ENCODE results near the gene HOXA1. TPM values are rescaled to one million over a fixed set of nuclear protein-coding genes. Genes with fewer than 3 reads are reported as not detected.

The HOXA1 gene
- polyA plus RNA-seq, 3 donors: 0.08 to 0.56 (median 0.51) TPM

DNA sequence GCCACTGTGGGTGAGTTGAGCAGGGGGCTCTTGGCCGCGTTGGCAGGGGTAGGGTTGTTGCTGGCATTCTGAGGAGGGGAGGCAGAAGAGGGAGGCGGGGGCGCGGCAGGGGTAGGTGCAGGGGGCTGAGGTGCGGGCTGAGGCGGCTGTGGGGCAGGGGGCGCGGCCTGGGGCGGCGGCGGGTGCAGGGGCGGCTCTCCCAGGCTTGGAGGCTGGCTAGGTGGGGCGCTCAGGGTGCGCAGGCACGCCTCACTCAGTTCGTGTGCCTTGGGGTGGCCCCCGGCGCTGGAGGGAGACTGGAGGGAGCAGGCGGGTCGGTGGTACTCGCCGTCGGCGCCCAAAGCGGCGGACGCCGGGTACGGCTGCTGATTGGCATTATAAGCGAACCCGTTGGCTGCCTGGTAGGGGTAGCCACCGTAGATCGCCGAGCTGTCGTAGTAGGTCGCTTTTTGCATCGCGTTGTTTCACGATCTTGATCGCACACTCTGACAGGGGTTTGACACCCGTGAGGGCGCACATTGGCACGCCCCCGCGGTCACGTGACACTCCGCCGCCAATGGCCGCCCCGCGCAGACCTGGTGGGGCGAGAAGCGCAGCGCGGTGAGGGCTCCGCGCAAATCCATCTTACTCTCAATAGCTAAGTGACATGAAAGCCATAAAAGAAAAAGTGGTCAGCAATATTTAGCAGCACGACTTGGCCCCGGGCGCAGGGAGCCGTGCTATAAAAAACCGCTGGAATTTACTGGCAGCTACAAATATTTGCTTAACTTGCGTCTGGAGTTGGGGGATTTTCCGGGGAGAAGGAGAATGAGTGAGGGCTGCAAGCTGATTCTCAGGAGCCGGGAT lies 14.6 kb upstream of the HOXA1 start:
- H3K27ac ChIP-seq (ENCODE audit: low read depth, low read length): peak overlapping the region; percentile 82
- WGBS, 3 donors: 23 to 63% (median 59%) methylated on average over 64 to 66 of the region's 66 CpGs

DNA sequence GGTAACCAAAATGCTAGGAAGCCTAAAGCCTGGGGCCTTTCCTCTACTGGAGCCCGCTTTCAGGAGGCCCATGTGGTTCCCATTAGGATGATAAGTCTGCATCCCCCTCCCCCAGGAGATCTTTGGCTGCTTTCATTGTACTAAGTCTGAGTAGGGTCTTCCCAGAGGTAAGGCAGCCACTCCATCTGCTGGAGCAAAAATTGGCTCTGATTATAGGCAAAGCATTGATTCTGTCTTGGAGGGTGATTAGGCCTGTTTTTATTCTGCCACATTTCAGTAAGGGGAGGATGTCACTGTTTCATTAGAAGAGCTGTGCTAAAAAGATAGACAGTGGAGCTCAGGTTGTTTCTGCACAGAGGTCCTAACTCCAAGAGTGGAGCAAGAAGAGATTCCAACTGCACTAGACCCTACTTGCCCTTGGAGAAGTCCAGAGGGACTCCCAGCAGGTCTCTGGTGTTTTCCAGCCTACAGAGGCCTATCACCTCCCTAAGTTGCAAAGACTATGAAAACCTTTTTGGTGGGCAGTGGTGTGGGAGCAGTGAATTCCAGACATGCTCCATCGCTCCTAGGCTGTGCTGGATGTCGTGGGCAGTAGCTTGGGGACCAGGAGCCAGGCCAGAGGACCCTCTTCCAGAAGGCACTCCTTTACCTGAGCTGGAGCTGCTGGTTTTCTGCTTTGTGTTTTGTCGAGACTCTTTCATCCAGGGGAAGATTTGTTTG lies 13.8 kb upstream of the HOXA1 start:
- 68 to 89% (median 81%) methylated on average over 4 of the region's 4 CpGs for WGBS, 3 donors
- H3K27ac ChIP-seq (ENCODE audit: low read depth, low read length): peak overlapping the region; percentile 77

GRCh38 chr7:27108390-27109127 lies 12.8 kb upstream of the HOXA1 start:
- WGBS, 3 donors: 11 to 48% (median 39%) methylated on average over 37 to 41 of the region's 41 CpGs
- peak overlapping the region; percentile 77 for H3K27ac ChIP-seq (ENCODE audit: low read depth, low read length)

DNA sequence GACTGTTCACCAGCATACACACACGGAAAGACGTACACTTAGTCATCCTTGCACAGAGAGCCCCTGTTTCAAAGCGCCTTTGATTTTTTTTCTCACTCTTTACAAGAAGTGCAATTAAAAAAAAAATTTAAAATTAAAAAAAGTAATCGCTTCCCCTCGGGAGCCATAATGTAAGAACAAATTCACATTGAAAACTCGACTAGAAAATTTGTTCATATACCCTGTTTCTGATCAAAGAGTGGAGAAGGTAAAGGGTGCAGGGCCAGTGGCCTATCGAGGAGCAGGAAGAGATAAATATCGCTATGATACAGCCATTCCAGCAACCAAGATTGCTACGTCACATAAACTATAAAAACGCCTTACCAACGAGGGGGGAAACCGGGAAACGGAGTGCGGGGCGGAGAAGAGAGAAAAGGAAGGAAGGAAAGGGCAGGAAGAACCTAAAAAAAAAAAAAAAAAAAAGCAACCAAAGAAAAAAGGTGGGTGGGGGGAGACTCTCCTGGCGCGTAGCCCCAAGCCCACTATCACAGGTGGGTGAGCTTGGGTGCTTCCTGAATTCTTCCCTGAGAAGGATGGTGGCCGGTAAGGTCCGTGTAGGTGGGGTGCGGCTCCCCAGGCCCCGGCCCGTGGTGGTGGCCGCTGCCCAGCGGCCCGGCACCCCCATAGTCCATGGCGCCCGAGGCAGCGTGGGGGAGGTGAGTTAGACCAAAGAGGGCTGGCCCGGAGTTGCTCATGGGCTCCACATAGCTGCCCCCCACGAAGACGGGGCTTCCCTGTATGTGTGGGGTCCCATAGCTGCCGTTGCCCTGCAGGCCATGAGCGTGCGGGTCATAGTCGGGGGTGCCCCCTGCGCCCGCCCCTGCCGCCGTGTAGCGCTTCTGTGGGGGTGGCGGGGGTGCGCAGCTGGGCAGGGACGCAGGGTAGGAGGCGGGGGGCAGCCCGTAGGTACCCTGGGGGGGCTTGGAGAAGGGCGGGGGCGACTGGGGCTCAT lies 11.9 kb upstream of the HOXA1 start:
- peak overlapping the region; percentile 77 for H3K27ac ChIP-seq (ENCODE audit: low read depth, low read length)
- WGBS, 3 donors: 26 to 48% (median 43%) methylated on average over 47 of the region's 47 CpGs

GRCh38 chr7:27106901-27107240 lies 11.1 kb upstream of the HOXA1 start:
- peak overlapping the region; percentile 86 for H3K27ac ChIP-seq (ENCODE audit: low read depth, low read length)
- WGBS, 3 donors: 21 to 53% (median 36%) methylated on average over 14 of the region's 14 CpGs

DNA sequence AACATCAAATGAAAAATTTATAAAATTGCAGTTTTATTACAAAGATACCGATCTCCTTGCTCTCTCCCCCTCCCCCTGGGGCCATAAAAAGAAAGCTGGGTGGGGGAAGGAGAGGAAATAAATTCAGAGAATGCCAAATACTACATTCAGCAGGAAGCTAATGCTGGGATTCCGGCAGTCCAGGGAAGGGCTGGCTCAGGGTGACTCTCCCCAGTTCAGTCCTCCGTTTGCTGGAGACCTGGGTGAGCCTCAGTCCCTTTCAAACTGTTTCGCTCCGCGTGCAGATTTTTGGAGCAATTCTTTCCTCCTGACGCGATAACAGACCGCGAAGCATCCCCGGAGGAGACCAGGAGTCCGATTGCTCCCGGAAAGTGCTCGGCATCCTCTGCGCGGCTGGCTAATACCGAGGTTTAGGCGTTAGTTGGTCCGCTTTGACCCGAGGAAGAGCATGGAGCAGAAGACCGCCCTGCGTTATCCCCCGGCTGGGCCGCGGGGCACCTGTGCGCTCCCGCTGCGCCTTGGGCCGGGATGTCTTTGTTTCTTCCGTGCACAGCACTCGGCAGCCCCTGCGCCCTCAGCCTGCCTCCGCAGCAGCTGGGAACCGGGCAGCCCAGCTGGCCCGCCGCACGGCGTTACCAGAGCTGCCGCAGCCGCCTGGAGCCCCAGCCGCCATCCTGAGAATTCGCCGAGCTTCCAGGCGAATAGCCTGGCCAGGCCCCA lies 10.5 kb upstream of the HOXA1 start:
- H3K27ac ChIP-seq (ENCODE audit: low read depth, low read length): peak overlapping the region; percentile 86
- WGBS, 3 donors: 20 to 44% (median 43%) methylated on average over 44 of the region's 44 CpGs

- WGBS, 3 donors: 45 to 78% (median 70%) methylated on average over 13 of the region's 13 CpGs
- H3K27ac ChIP-seq (ENCODE audit: low read depth, low read length): no peak overlapping the region
Observed at GRCh38 chr7:27105301-27106031, 9.7 kb upstream of the HOXA1 start.

DNA sequence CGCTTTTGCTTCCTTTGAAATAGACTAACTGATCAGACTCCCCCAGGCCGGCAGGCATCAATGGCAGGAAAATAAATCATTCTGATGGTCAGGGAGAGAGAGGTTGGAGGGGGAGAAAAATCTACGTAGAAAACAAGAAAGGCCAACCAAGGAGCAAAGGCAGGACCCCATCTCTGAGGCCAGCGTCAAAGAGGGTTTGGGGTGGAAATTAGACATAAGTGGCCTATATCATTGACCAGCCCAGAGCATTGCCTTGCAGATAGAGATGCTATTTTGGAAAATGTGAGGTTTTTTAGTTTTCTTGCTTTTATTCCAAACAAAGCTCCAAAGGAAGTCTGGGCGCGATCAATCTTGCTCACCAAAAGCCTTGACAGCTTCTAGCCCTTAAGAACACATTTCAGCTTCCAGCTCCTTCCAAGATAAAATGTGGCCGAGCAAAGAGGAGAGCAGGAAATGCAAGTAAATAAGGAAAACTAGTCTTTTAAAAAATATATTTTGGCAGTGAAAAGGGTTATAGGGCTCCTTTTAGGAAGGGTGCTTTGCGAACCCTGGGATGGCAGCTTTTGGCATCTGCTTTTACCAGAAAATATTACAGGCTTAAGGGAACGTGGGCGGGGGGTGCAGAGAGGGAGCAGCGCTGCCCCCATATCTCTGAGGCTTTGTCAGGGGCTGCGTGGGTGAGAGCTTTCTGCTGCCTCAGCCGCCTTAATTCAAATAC lies 8.7 kb upstream of the HOXA1 start:
- WGBS, 3 donors: 27 to 54% (median 47%) methylated on average over 13 of the region's 13 CpGs
- H3K27ac ChIP-seq (ENCODE audit: low read depth, low read length): peak overlapping the region; percentile 85

- peak overlapping the region; percentile 85 for H3K27ac ChIP-seq (ENCODE audit: low read depth, low read length)
- WGBS, 3 donors: 7 to 28% (median 19%) methylated on average over 35 of the region's 35 CpGs
Observed at GRCh38 chr7:27103489-27104226, 7.9 kb upstream of the HOXA1 start.

GRCh38 chr7:27102581-27103442 lies 7.0 kb upstream of the HOXA1 start, which contains the start of gene HOXA2:
Gene HOXA2 (minus strand): TSS chr7:27102683. CDS start chr7:27102500, 183 bp downstream.
- H3K27ac ChIP-seq (ENCODE audit: low read depth, low read length): peak within 1 kb of the TSS; percentile 85
- WGBS, 3 donors: 5 to 12% (median 5%) methylated on average over 29 of the region's 29 CpGs

DNA sequence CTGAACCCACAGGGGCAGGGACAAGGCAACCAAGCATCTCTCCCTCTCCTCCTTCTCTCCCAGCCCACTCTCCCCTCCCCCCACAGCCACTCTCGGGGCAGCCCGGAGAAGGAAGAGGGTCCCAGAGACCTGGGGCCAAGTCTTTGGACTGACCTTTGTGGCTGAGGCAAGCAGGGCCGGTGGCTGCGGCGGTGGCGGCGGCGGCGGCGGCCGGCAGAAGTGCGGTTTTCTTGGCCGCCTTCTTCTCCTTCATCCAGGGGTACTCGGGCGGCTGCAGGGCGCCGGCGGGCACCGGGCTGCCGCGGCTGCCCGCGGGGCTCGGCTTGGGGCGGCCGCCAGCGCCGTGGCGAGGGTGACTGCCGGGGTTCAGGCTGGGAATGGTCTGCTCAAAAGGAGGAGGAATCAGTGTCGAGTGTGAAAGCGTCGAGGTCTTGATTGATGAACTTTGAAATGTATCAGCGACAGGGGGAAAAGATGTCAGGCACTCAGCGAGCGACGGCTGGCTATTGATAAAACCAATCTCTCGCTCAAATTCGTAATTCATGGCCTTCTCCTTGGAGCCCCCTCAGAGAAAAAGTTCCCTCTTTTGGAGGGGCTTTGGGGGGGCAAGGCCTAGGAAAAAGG lies 6.3 kb upstream of the HOXA1 start:
- H3K27ac ChIP-seq (ENCODE audit: low read depth, low read length): no peak overlapping the region
- WGBS, 3 donors: 4 to 6% (median 4%) methylated on average over 33 to 39 of the region's 39 CpGs

DNA sequence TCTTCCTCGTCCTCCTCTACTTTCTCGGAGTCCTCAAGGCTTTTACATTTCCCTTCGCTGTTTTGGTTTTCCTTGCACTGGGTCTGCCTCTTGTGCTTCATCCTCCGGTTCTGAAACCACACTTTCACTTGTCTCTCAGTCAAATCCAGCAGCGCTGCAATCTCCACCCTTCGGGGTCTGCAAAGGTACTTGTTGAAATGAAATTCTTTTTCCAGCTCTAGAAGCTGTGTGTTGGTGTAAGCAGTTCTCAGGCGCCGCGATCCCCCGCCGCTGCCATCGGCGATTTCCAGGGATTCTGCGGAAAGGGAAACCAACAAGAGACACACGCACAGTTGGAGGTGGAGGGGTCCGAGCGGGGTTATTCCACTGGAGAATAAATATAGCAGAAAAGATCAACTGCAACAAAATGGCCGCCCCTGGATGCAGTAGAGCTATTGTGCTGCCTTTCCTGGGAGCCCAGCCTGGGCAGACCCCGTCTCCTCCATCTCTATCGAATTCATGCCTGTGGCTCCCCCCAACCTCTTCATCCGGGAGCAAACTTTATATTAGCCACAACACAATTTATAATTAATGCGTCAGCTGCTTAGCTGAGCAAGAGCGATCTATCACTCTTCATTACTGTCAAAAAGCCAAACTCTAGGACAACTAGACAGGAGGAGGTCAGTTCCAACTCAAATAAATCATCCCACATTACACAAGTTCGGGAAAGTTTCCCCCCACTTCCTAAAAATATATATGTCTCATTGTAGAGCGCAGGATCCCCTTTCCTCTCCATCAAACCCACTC lies 5.6 kb upstream of the HOXA1 start:
- WGBS, 3 donors: 15 to 43% (median 31%) methylated on average over 25 of the region's 25 CpGs

GRCh38 chr7:27100694-27101170 lies 4.9 kb upstream of the HOXA1 start:
- H3K27ac ChIP-seq (ENCODE audit: low read depth, low read length): no peak overlapping the region
- WGBS, 3 donors: 25 to 51% (median 48%) methylated on average over 8 of the region's 8 CpGs

More for the DNA sequence above, 5.6 kb upstream of the HOXA1 start:
- H3K27ac ChIP-seq (ENCODE audit: low read depth, low read length): no peak overlapping the region
